ENCODE measurements around the gene CHERP.
"Not testable (repeated sequence)": the region's sequence is repeated elsewhere in the genome, so short reads cannot be mapped to it uniquely, and the experiment has no call there.

Gene CHERP

DNA sequence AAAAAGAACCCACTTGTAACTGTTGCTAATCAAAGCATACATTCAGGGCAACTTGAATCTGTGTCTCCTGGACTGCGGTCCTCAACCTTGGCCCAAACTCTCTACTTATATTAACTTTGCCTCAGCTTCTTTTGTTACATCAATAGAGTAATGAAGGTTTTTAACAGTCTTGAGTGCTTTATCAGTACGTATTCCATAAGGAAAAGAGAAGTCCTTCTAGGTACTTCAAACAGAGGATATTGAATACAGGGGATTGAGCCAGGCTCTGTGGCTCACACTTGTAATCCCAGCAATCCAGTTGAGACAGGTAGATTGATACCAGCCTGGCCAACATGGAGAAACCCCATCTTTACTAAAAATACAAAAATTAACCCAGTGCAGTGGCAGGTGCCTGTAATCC lies 69.2 kb downstream of the CHERP start:
- DNase-seq (ENCODE audit: low spot score) = no peak

DNA sequence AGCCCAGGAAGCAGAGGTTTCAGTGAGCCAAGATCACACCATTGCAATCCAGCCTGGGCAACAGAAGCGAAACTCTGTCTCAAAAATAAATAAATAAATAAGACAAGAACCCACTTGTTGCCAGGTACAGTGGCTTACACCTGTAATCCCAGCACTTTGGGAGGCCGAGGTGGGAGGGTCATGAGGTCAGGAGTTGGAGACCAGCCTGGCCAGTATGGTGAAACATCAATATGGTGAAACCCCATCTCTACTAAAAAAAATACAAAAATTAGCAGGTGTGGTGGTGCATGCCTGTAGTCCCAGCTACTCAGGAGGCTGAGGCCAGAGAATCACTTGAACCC lies 69.7 kb downstream of the CHERP start:
- not testable (repeated sequence) for DNase-seq (ENCODE audit: low spot score)

- peak; percentile 24 for DNase-seq (ENCODE audit: low spot score)
Measured at GRCh38 chr19:16470911-16471811, 71.1 kb downstream of the CHERP start.

- DNase-seq (ENCODE audit: low spot score) = no peak
Measured at GRCh38 chr19:16470541-16470910, 71.7 kb downstream of the CHERP start.
